Midbrain (tissue), 1 donor: ENCODE measurements around the gene PTPRZ1.

ENCODE experiments used
- DNase-seq: peaks from one replicate; lab custom pipeline; 2025; lab: John Stamatoyannopoulos, UW

The PTPRZ1 gene

DNA sequence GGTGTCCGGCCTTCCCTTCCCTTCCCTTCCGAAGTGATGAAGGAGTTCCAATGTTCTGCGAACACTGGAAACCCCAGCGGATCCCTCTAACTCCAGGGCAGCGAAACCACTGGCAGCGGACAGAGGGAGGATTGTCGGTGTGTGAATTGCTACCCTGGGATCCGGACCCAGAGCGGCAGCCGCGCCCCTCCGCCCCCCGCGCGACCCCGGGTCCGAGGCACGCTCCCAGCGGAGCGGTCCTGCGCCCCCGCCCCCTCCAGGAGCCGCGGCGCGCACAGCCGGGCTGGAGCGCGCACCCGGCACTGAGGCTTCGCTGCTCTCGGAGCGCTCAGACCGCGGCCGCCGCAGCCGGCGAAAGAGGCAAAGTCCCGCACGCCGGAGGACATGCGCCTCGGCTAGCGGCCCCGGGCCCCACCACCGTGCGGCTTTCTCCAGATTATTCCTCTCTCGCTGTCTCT, at the start of gene PTPRZ1:
Gene PTPRZ1, plus strand, starts transcription at position 331 of the 458 bp plus-strand sequence. CDS start 339 bp downstream, outside the sequence.
- DNase-seq: peak; percentile 54

- DNase-seq: no peak
These were observed 48.7 kb upstream of the PTPRZ1 start for GRCh38 chr7:121824276-121824675.

- peak; percentile 54 for DNase-seq
These were observed 41.6 kb upstream of the PTPRZ1 start for GRCh38 chr7:121831351-121831750.

- no peak for DNase-seq
These were observed 41.2 kb upstream of the PTPRZ1 start for GRCh38 chr7:121831801-121832200.

GRCh38 chr7:121832347-121832746, 40.6 kb upstream of the PTPRZ1 start:
- DNase-seq: peak; percentile 6

GRCh38 chr7:121833991-121834390, 39.0 kb upstream of the PTPRZ1 start:
- DNase-seq: peak; percentile 24

- no peak for DNase-seq
These were observed 35.5 kb upstream of the PTPRZ1 start for GRCh38 chr7:121837462-121837861.

DNA sequence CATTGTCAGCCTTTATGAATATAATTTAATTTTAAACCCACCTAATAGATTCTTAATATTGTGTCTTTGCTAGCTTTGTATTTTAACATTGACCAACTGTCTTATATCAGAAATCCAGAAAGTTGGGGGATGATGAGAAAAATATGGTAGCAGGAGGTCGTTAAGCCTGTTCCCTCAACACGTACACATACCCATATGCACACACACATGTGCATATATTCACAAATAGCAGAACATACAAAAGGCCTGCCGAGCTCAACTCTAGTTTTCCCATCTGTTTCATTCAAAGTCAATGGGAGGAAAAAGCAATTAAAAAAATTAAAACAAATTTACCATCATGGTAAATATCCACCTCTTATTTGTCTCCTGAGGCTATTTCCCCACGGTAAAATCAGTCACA, 25.9 kb upstream of the PTPRZ1 start:
- DNase-seq: no peak

DNA sequence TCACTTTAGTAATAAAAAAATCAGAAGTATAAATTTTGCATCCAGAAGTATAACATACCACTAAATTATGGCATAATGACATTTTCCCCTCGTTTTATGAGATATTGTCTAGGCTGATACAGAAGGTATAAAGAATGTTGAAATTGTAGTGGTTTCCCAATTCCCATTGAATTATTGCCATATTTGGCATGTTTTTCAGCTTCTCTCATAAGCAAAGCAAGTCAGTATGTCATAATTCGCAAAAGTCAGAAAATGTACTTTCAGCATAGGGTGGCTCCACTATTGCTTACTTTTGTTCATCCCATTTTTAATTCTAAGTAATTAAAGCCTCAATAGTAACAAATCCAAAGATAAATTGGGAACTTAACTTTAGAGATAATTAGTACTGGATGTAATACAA, 19.7 kb upstream of the PTPRZ1 start:
- DNase-seq: no peak

DNA sequence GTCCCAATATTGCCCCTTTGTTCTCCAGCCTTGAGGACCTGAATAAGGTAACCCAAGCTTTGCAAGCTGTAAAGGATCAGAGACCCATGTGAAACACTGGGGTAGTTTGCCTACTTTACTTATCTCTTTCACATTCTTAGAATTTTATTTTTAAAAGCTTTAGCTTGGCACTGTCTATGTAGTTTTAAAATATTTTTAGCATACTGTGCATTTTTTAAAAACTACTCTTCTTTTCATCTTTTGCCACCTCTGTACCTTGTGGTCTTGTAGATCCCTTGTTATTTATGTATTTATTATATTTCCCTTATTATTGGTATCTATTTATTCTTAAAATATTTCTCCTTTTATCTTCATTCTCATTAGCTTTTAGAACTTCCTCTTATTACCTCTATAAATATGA, 12.0 kb upstream of the PTPRZ1 start:
- no peak for DNase-seq

- DNase-seq: no peak
These were observed 10.4 kb upstream of the PTPRZ1 start for GRCh38 chr7:121862591-121862990.

GRCh38 chr7:121871188-121871587, 1.8 kb upstream of the PTPRZ1 start:
- no peak for DNase-seq

DNA sequence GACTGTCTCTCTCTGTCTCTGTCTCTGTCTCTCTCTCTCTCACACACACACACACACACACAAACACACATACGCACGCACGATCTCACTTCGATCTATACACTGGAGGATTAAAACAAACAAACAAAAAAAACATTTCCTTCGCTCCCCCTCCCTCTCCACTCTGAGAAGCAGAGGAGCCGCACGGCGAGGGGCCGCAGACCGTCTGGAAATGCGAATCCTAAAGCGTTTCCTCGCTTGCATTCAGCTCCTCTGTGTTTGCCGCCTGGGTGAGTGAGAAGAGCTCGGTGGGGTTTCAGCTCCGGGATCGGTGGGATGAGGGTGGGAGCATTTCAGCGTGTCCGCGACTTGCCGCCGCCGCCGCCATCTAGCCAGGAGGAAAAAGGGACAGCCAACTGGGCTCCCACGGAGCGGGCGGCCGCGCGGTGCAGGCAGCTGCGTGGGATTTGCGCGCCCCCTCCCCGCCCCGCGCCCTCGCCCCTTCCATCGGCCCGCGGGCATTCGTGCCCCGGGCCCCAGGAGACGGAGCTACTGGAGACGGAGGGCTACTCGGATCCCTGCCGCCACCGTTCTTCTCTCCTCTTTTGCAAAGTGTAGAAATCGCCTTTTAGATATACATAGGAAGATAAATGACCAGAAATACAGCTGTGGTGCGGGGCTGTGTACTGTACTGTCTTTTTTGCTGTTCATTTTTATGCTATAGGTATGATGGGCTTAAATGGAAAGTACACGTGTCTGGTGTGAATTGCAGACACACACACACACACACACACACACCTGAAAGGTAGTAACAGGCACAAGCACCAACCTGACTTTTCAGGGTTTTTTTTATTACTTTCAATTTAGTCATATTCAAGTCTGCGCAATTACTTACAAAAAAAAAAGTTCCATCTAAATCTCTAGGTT, 581 bp downstream of the PTPRZ1 start:
- no peak for DNase-seq

GRCh38 chr7:121874298-121874697, 1.3 kb downstream of the PTPRZ1 start:
- DNase-seq: no peak

DNA sequence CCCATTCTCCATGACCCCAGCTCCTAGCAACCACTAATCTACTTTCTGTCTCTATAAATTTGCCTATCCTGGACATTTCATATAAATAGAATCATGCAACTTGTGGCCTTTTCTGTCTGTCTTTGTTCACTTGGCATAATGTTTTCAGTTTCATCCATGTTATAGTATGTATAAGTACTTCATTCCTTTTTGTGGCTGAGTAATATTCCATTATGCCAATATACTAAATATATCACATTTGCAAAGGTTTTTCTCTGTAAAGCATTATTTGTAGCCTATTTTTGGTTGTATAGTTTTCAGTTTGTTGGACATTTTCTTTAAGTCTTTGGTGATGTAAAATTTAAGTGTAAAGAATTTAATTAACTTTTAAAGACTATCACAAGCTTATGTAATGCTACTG, 2.2 kb downstream of the PTPRZ1 start:
- no peak for DNase-seq

- DNase-seq: no peak
These were observed 3.9 kb downstream of the PTPRZ1 start for GRCh38 chr7:121876656-121877500.

GRCh38 chr7:121878918-121879464, 6.0 kb downstream of the PTPRZ1 start:
- no peak for DNase-seq

DNA sequence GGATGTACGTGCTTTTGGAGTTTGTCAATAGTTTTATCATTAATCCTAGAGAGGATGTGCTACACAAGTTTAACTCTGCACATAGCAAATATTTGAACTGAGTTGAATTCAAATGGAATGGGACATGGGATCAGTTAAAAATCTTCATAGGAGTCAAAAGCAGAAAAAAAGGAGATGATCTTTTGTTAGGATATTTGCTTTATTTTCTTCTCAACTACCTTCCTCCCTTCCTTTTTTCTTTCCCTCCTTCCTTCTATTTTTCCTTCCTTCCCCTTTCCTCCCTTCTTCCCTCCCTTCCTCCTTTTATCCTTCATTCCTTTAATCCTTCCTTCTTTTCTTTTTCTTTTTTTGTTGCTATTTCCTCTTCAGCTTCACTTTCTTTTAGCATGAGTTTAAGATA, 6.6 kb downstream of the PTPRZ1 start:
- DNase-seq: no peak

DNA sequence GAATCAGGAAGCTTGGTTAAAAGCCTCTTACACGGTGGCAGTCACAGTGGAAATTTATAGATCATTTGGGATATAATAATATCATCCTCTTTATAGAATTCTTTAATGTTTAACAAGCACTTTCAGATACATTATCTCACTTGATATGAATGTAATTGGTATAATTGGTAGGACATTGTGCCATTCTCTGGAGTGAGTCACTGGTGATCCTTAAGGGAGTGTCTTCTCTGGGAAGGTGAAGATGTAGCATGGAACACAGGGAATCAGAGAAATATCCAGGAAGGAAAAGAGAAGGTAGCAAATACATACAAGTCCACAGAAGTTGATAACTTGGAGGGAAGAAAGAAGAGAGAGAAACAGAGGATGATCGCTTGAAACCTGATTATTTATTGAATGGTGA, 9.8 kb downstream of the PTPRZ1 start:
- DNase-seq: no peak

DNA sequence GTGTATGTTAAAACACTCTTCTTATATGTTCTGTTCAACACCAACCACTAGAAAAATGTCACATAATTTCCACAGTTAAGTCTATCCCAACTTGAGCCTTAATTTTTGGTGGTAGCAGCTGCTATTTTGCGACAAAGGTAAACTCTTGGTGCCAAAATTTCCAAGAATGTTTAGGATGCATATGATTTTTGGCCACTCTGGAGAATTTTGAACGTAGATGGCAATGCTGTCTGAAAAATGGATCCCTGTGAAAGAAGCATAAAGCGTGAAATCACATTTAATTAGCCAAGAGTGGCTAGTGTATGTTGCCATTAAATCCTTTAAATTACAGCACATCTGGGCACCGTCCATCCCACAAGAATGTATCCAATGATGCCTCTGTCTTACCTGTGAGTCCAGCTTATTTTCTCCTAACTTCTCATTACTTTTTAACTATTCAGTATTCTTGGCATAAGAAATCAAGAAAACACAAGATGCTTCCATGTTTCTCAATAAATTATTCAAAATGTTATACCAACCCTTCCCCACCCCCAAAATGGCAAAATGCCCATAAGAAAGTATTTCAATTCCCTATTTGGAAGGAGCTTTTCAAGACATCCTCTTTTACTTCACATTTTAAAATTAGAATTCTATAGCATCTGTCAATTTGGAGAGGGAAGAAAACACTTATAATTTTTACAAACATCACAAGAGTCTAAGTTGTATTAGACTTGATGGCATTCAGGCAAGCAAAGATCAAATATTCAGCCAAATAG, 12.4 kb downstream of the PTPRZ1 start:
- no peak for DNase-seq

- no peak for DNase-seq
These were observed 14.7 kb downstream of the PTPRZ1 start for GRCh38 chr7:121887634-121888033.

DNA sequence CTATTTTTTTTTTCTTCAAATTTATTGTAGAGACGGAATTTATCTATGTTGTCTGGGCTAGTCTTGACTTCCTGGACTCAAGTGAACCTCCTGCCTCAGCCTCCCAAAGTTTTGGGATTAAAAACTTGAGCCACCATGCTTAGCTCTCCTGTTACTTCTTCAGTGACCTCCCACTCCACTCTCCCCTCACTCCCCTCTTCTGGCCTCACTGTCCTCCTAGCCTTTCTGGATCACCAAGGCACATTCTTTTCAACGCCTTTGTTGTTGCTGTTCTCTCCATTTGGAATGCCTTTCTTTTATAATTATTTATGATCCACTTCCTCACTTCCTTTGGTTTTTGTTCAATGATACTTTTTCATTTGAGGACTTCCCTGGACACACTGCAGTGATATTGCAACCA, 17.9 kb downstream of the PTPRZ1 start:
- no peak for DNase-seq
